Measurements from ENCODE around the gene CADM3. TPM values are rescaled to one million over a fixed set of nuclear protein-coding genes. Genes with fewer than 3 reads are reported as not detected.

The CADM3 gene
- total RNA-seq, 4 donors from 2014 or later: 11.7 to 23.4 (median 18.6) TPM

GRCh38 chr1:159185121-159185520 is 13.7 kb downstream of the CADM3 start:
- Histone ChIP-seq H3K27ac (no peak overlapping the region), H3K36me3 (no peaks in the 10 kb centered on the region), H3K4me1 (peaks cover 0 to 16% (median 3%) of the 10 kb centered on the region in 3 donors), H3K27me3 (peaks cover 49% of the 10 kb centered on the region), H3K4me3 (no peak overlapping the region), H3K9me3 (no peaks in the 10 kb centered on the region)
- TF ChIP-seq POLR2A (IDR thresholded peaks at IDR 0.05): no peak
- ATAC-seq: no peak
- 77 to 84% methylated on average over 2 to 5 of the region's 5 CpGs for WGBS, 2 donors (ENCODE audit: low coverage in 1 of 2)

GRCh38 chr1:159187033-159187432 is 15.6 kb downstream of the CADM3 start:
- Histone ChIP-seq H3K36me3 (no peaks in the 10 kb centered on the region), H3K27ac (no peak overlapping the region), H3K4me3 (no peak overlapping the region), H3K9me3 (no peaks in the 10 kb centered on the region), H3K27me3 (peaks cover 40% of the 10 kb centered on the region), H3K4me1 (peaks cover 0 to 16% (median 3%) of the 10 kb centered on the region in 3 donors)
- no peak for ATAC-seq
- no peak for TF ChIP-seq POLR2AphosphoS5 (IDR thresholded peaks at IDR 0.05)
- TF ChIP-seq CTCF (IDR thresholded peaks at IDR 0.05): no peak
- TF ChIP-seq EP300 (IDR thresholded peaks at IDR 0.05): no peak
- TF ChIP-seq POLR2A (IDR thresholded peaks at IDR 0.05): no peak
- WGBS, 2 donors (ENCODE audit: low coverage in 1 of 2): 28 to 33% methylated on average over 3 of the region's 3 CpGs

- H3K9me3 ChIP-seq: no peaks in the 10 kb centered on the region
- no peaks in the 10 kb centered on the region for H3K36me3 ChIP-seq
- H3K4me1 ChIP-seq: peaks cover 0 to 16% (median 3%) of the 10 kb centered on the region in 3 donors
- peak overlapping the region; percentile 2 to 42 for H3K4me3 ChIP-seq
- peak; percentile 52 for ATAC-seq
- H3K27ac ChIP-seq: peak overlapping the region in 2 of 4 donors; percentile 17 to 57
- TF ChIP-seq POLR2AphosphoS5 (IDR thresholded peaks at IDR 0.05) (no peak), POLR2A (IDR thresholded peaks at IDR 0.05) (no peak), CTCF (IDR thresholded peaks at IDR 0.05) (no peak), EP300 (IDR thresholded peaks at IDR 0.05) (no peak)
- H3K27me3 ChIP-seq: peaks cover 35% of the 10 kb centered on the region
- 9 to 23% methylated on average over 4 to 13 of the region's 14 CpGs for WGBS, 2 donors (ENCODE audit: low coverage in 1 of 2)
Observed at GRCh38 chr1:159187647-159188374, 16.4 kb downstream of the CADM3 start.

- WGBS, 2 donors (ENCODE audit: low coverage in 1 of 2): 0% methylated on average over 14 of the region's 24 CpGs; no CpG with 5 or more reads in 1 of the 2 donors
- Histone ChIP-seq H3K9me3 (no peaks in the 10 kb centered on the region), H3K36me3 (peaks cover 0 to 3% of the 10 kb centered on the region in 2 donors), H3K4me3 (peak overlapping the region; percentile 2 to 42), H3K4me1 (peaks cover 0 to 16% (median 3%) of the 10 kb centered on the region in 3 donors), H3K27me3 (peaks cover 40% of the 10 kb centered on the region), H3K27ac (peak overlapping the region in 2 of 4 donors; percentile 17 to 57)
- peak; percentile 95 for ATAC-seq
- TF ChIP-seq CTCF (IDR thresholded peaks at IDR 0.05) (no peak), POLR2AphosphoS5 (IDR thresholded peaks at IDR 0.05) (no peak), POLR2A (IDR thresholded peaks at IDR 0.05) (no peak), EP300 (IDR thresholded peaks at IDR 0.05) (no peak)
Observed at GRCh38 chr1:159188375-159188788, 17.0 kb downstream of the CADM3 start.

GRCh38 chr1:159190441-159190840 is 19.0 kb downstream of the CADM3 start:
- H3K27ac ChIP-seq: no peak overlapping the region
- H3K4me1 ChIP-seq: peaks cover 0 to 16% (median 3%) of the 10 kb centered on the region in 3 donors
- H3K4me3 ChIP-seq: no peak overlapping the region
- peaks cover 0 to 5% of the 10 kb centered on the region in 2 donors for H3K36me3 ChIP-seq
- 50 to 78% methylated on average over 1 to 2 of the region's 2 CpGs for WGBS, 2 donors (ENCODE audit: low coverage in 1 of 2)
- ATAC-seq: no peak
- H3K27me3 ChIP-seq: peaks cover 41% of the 10 kb centered on the region
- H3K9me3 ChIP-seq: no peaks in the 10 kb centered on the region
- TF ChIP-seq POLR2AphosphoS5 (IDR thresholded peaks at IDR 0.05) (no peak), EP300 (IDR thresholded peaks at IDR 0.05) (no peak)

GRCh38 chr1:159196543-159196942 is 25.1 kb downstream of the CADM3 start:
- peaks cover 0 to 35% of the 10 kb centered on the region in 2 donors for H3K36me3 ChIP-seq
- TF ChIP-seq POLR2AphosphoS5 (IDR thresholded peaks at IDR 0.05) (no peak), POLR2A (IDR thresholded peaks at IDR 0.05) (no peak), CTCF (IDR thresholded peaks at IDR 0.05) (no peak), EP300 (IDR thresholded peaks at IDR 0.05) (no peak)
- H3K9me3 ChIP-seq: no peaks in the 10 kb centered on the region
- H3K27me3 ChIP-seq: peaks cover 24% of the 10 kb centered on the region
- WGBS, 2 donors (ENCODE audit: low coverage in 1 of 2): 52 to 62% methylated on average over 3 to 4 of the region's 5 CpGs
- H3K27ac ChIP-seq: no peak overlapping the region
- H3K4me3 ChIP-seq: no peak overlapping the region
- no peaks in the 10 kb centered on the region for H3K4me1 ChIP-seq
- no peak for ATAC-seq
